Neural cell (in vitro differentiated cells): ENCODE results near the gene C1R. TPM values are rescaled to one million over a fixed set of nuclear protein-coding genes. Genes with fewer than 3 reads are reported as not detected.
"Not testable (repeated sequence)": the region's sequence is repeated elsewhere in the genome, so short reads cannot be mapped to it uniquely, and the experiment has no call there.

Experiments used
- H2AFZ ChIP-seq: fragments of 200-600, 300-800 bp; sonication (generic), shearing (Covaris generic); 2 replicates; pipeline ENCODE4 v1.6.0; 2014; ENCODE audit warnings: low read depth, mild to moderate bottlenecking, antibody characterized with exemption, low read length, moderate library complexity
- H3F3A ChIP-seq: fragments of 200-600 bp; shearing (Covaris generic); 2 replicates; pipeline ENCODE4 v1.6.1; 2016; ENCODE audit warnings: mild to moderate bottlenecking, moderate library complexity, mixed read lengths, antibody characterized with exemption, low read length; ENCODE audit not compliant: insufficient read depth, poor library complexity, severe bottlenecking
- H3K27ac ChIP-seq: fragments of 200-600, 300-800 bp; sonication (generic), shearing (Covaris generic); 2 replicates; pipeline ENCODE4 v1.5.1; 2014; ENCODE audit warnings: mild to moderate bottlenecking, low read length, moderate library complexity
- H3K27me3 ChIP-seq: fragments of 300-800, 200-600 bp; sonication (generic), shearing (Covaris generic); 2 replicates; pipeline ENCODE4 v1.6.0; 2014; ENCODE audit warnings: mild to moderate bottlenecking, low read depth, low read length, moderate library complexity; ENCODE audit not compliant: insufficient read depth
- H3K36me3 ChIP-seq: fragments of 300-800, 200-600 bp; sonication (generic), shearing (Covaris generic); 2 replicates; pipeline ENCODE4 v1.5.1; 2014; ENCODE audit warnings: mild to moderate bottlenecking, antibody characterized with exemption, low read length, moderate library complexity; ENCODE audit not compliant: insufficient read depth
- H3K4me2 ChIP-seq: fragments of 300-800, 200-600 bp; sonication (generic), shearing (Covaris generic); 2 replicates; pipeline ENCODE4 v1.6.0; 2014; ENCODE audit warnings: mild to moderate bottlenecking, low read length
- H3K4me3 ChIP-seq: fragments of 300-800, 200-600 bp; sonication (generic), shearing (Covaris generic); 2 replicates; pipeline ENCODE4 v1.5.1; 2014; ENCODE audit warnings: mild to moderate bottlenecking, low read length, moderate library complexity
- H3K79me2 ChIP-seq: fragments of 200-600 bp; shearing (Covaris generic); replicated peaks from 2 replicates; pipeline ENCODE4 v1.6.0; 2014; ENCODE audit warnings: mild to moderate bottlenecking, low read length, moderate library complexity; ENCODE audit not compliant: insufficient read depth
- H3K9ac ChIP-seq: fragments of 300-800, 200-600 bp; sonication (generic), shearing (Covaris generic); 2 replicates; pipeline ENCODE4 v1.6.1; 2016; ENCODE audit warnings: mild to moderate bottlenecking, low read length, mixed read lengths
- H3K9me2 ChIP-seq: fragments of 200-600 bp; shearing (Covaris generic); 2 replicates; pipeline ENCODE4 v1.6.1; 2016; ENCODE audit warnings: mild to moderate bottlenecking, low read length, mixed read lengths; ENCODE audit not compliant: insufficient read depth
- H3K9me3 ChIP-seq: fragments of 200-600, 300-800 bp; sonication (generic), shearing (Covaris generic); 2 replicates; pipeline ENCODE4 v1.6.1; 2016; ENCODE audit warnings: mild to moderate bottlenecking, mixed run types, low read length, moderate library complexity, mixed read lengths
- H4K20me1 ChIP-seq: fragments of 200-600 bp; shearing (Covaris generic); 2 replicates; pipeline ENCODE4 v1.6.1; 2016; ENCODE audit warnings: mild to moderate bottlenecking, mixed run types; ENCODE audit not compliant: insufficient read depth
- EP300 ChIP-seq: fragments of 450-650 bp; conservative IDR thresholded peaks from 2 replicates; pipeline ENCODE4 v1.6.1; 2014; ENCODE audit warnings: antibody characterized with exemption, mild to moderate bottlenecking, moderate library complexity; ENCODE audit not compliant: poor library complexity, severe bottlenecking
- EZH2 ChIP-seq: fragments of 200-600, 300-800 bp; shearing (Covaris generic), sonication (generic); IDR thresholded peaks from 2 replicates; pipeline ENCODE4 v1.6.1; 2014; ENCODE audit warnings: antibody characterized with exemption, low read length, borderline replicate concordance, mild to moderate bottlenecking; ENCODE audit not compliant: insufficient read depth, poor library complexity, severe bottlenecking
- MXI1 ChIP-seq: fragments of 450-650 bp; conservative IDR thresholded peaks from 2 replicates; pipeline ENCODE4 v1.6.1; 2014; ENCODE audit warnings: antibody characterized with exemption, mild to moderate bottlenecking; ENCODE audit not compliant: poor library complexity, severe bottlenecking
- POLR2AphosphoS5 ChIP-seq: IDR thresholded peaks from 2 replicates; pipeline ENCODE4 v1.6.1; 2012
- RAD21 ChIP-seq: fragments of 450-650 bp; conservative IDR thresholded peaks from 2 replicates; pipeline ENCODE4 v1.6.1; 2014; ENCODE audit warnings: antibody characterized with exemption, mild to moderate bottlenecking, moderate library complexity
- REST ChIP-seq: IDR thresholded peaks from 2 replicates; pipeline ENCODE4 v1.6.1; 2012; ENCODE audit warnings: borderline replicate concordance
- SMC3 ChIP-seq: fragments of 450-650 bp; conservative IDR thresholded peaks from 2 replicates; pipeline ENCODE4 v1.6.1; 2014; ENCODE audit warnings: antibody characterized with exemption, mild to moderate bottlenecking, moderate library complexity; ENCODE audit not compliant: poor library complexity
- TAF1 ChIP-seq: IDR thresholded peaks from 2 replicates; pipeline ENCODE4 v1.6.1; 2012; ENCODE audit warnings: low read depth
- polyA plus RNA-seq: library from polyadenylated mRNA; depleted of rRNA; stranded (reverse); fragments of >200 nt; gene quantifications from 2 replicates; pipeline ENCODE4 v1.2.3, GENCODE V29; 2014
- TF ChIP-seq, protein P1 (sequence below): fragments of 450-650 bp; IDR thresholded peaks from 2 replicates; pipeline ENCODE4 v1.5.1; 2014; ENCODE audit warnings: antibody characterized with exemption, mild to moderate bottlenecking, moderate library complexity; ENCODE audit not compliant: poor library complexity, severe bottlenecking

Gene C1R
- polyA plus RNA-seq, 1 donor from 2014 or later: 1.7 TPM

- Histone ChIP-seq H3K9me3 (no peaks in the 10 kb centered on the region), H3K27me3 (no peaks in the 10 kb centered on the region), H3K9me2 (no peaks in the 10 kb centered on the region), H3K79me2 (no peaks in the 10 kb centered on the region), H3K9ac (no peak overlapping the region), H2AFZ (no peak overlapping the region), H3K27ac (no peak overlapping the region), H4K20me1 (no peaks in the 10 kb centered on the region), H3K4me3 (no peak overlapping the region), H3K4me2 (no peak overlapping the region), H3K36me3 (no peaks in the 10 kb centered on the region), H3F3A (no peaks in the 10 kb centered on the region)
- no peak for TF ChIP-seq SMC3
Observed at GRCh38 chr12:7058163-7058845, 33.9 kb downstream of the C1R start.

DNA sequence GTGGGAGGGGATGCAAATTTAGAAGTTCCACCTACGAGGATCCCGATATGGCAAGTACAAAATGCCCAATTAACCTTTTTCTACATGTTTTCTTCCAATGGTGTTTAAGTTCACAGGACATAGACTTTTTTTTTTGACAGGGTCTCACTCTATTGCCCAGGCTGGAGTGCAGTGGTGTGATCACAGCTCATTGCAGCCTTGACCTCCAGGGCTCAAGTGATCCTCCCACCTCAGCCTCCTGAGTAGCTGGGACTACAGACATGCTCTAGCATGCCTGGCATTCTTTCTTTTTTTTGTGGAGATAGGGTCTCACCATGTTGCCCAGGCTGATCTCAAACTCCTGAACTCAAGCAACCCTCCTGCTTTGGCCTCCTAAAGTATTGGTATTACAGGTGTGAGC lies 36.5 kb downstream of the C1R start:
- not testable (repeated sequence) for H3K4me3 ChIP-seq, H4K20me1 ChIP-seq, H2AFZ ChIP-seq, H3K9me2 ChIP-seq, H3K79me2 ChIP-seq, H3K27me3 ChIP-seq, H3K9me3 ChIP-seq, H3K9ac ChIP-seq, H3K36me3 ChIP-seq, H3F3A ChIP-seq, H3K27ac ChIP-seq, H3K4me2 ChIP-seq

GRCh38 chr12:7054925-7055324 lies 37.3 kb downstream of the C1R start:
- H3K36me3 ChIP-seq: no peaks in the 10 kb centered on the region
- H3K4me3 ChIP-seq: no peak overlapping the region
- H3K9ac ChIP-seq: no peak overlapping the region
- no peaks in the 10 kb centered on the region for H3K9me3 ChIP-seq
- H3K9me2 ChIP-seq: no peaks in the 10 kb centered on the region
- no peaks in the 10 kb centered on the region for H4K20me1 ChIP-seq
- H3K4me2 ChIP-seq: no peak overlapping the region
- H3K79me2 ChIP-seq: no peaks in the 10 kb centered on the region
- TF ChIP-seq REST (no peak), TAF1 (no peak), EP300 (no peak), SMC3 (no peak), MXI1 (no peak), EZH2 (no peak), RAD21 (no peak), POLR2AphosphoS5 (no peak)
- TF ChIP-seq, protein P1, sequence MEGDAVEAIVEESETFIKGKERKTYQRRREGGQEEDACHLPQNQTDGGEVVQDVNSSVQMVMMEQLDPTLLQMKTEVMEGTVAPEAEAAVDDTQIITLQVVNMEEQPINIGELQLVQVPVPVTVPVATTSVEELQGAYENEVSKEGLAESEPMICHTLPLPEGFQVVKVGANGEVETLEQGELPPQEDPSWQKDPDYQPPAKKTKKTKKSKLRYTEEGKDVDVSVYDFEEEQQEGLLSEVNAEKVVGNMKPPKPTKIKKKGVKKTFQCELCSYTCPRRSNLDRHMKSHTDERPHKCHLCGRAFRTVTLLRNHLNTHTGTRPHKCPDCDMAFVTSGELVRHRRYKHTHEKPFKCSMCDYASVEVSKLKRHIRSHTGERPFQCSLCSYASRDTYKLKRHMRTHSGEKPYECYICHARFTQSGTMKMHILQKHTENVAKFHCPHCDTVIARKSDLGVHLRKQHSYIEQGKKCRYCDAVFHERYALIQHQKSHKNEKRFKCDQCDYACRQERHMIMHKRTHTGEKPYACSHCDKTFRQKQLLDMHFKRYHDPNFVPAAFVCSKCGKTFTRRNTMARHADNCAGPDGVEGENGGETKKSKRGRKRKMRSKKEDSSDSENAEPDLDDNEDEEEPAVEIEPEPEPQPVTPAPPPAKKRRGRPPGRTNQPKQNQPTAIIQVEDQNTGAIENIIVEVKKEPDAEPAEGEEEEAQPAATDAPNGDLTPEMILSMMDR: no peak
- no peak overlapping the region for H3K27ac ChIP-seq
- no peaks in the 10 kb centered on the region for H3F3A ChIP-seq
- H2AFZ ChIP-seq: no peak overlapping the region
- no peaks in the 10 kb centered on the region for H3K27me3 ChIP-seq

GRCh38 chr12:7049973-7050372 lies 42.3 kb downstream of the C1R start:
- not testable (repeated sequence) for H4K20me1 ChIP-seq, H3K4me2 ChIP-seq, H2AFZ ChIP-seq

DNA sequence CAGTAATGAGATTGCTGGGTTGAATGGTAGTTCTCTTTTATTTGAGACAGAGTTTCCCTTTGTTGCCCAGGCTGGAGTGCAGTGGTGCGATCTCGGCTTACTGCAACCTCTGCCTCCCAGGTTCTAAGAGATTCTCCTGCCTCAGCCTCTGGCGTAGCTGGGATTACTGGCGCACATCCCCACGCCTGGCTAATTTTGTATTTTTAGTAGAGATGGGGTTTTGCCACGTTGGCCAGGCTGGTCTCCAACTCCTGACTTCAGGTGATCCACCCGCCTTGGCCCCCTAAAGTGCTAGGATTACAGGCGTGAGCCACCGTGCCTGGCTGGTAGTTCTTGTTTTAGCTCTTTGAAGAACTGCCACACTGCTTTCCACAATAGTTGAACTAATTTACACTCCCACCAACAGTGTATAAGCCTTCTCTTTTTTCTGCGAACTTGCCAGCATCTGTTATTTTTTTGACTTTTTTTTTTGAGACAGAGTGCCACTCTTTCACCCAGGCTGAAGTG lies 42.7 kb downstream of the C1R start:
- not testable (repeated sequence) for H3K36me3 ChIP-seq, H3K9me2 ChIP-seq, H3K27me3 ChIP-seq

More at GRCh38 chr12:7049973-7050372, 42.3 kb downstream of the C1R start:
- not testable (repeated sequence) for H3F3A ChIP-seq, H3K36me3 ChIP-seq, H3K9ac ChIP-seq, H3K27me3 ChIP-seq, H3K4me3 ChIP-seq, H3K79me2 ChIP-seq, H3K9me3 ChIP-seq, H3K9me2 ChIP-seq, H3K27ac ChIP-seq

More for the DNA sequence above, 42.7 kb downstream of the C1R start:
- not testable (repeated sequence) for H2AFZ ChIP-seq, H3K9ac ChIP-seq, H3F3A ChIP-seq, H4K20me1 ChIP-seq, H3K4me3 ChIP-seq, H3K4me2 ChIP-seq, H3K79me2 ChIP-seq, H3K27ac ChIP-seq, H3K9me3 ChIP-seq
